Umbilical cord (tissue), 2 donors: ENCODE results near the gene HDGF. TPM values are rescaled to one million over a fixed set of nuclear protein-coding genes. Genes with fewer than 3 reads are reported as not detected.
A peak's percentile ranks its signal among the peaks of the same experiment; 100 is the strongest.
"Not testable (repeated sequence)": the region's sequence is repeated elsewhere in the genome, so short reads cannot be mapped to it uniquely, and the experiment has no call there.

Experiments used
- DNase-seq: peaks from one replicate; pipeline ENCODE4 v3.0.0-alpha.2; 2015; ENCODE audit warnings: low spot score
- total RNA-seq: library from RNA; depleted of rRNA; stranded (reverse); fragments of >200 nt; gene quantifications from one replicate; pipeline ENCODE4 v1.2.3, GENCODE V29; 2014; ENCODE audit warnings: low replicate concordance; ENCODE audit not compliant: insufficient read depth

The HDGF gene
- total RNA-seq, 1 donor from 2014 or later, result 69.8 TPM

DNA sequence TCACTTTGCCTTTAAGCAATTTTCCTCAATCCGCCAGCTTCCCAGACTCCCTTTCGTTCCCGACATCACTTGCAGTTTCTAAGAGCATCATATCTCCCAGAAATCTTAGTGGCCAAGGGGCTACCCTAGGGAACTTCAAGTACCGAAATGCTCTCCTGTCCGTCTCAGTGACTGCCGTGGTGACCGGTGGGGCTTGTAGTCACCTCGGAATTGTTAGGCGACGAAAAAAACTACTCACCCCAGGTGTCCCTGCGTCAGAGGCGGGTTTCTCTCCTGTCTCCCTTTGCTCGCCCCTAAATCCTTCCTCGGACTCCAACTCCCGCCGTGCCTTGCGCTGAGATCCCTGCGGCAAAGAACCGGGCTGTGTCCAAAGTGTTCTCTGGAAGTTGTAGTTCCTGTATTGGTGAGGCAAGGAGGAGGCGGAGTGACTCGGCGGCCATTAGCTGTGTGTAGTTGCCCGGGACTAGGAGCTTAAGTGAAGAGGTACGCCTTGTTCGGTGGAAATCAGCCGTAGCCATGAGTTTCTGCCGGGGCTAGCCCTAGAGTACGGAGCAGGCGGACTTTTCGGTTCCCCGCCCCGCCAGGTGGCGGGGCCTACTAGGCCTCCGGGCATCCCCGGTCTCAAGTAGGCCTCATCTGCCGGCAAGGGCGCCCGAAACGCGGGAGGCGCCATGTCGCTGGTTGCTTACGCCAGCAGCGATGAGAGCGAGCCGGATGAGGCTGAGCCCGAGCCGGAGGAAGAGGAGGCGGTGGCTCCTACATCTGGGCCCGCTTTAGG is 15.8 kb upstream of the HDGF start, which contains the start of gene PRCC:
TSS of gene PRCC (plus strand) at position 435 of the 778 bp plus-strand sequence. CDS start at position 672, 237 bp downstream.
- peak; percentile 100 for DNase-seq

DNA sequence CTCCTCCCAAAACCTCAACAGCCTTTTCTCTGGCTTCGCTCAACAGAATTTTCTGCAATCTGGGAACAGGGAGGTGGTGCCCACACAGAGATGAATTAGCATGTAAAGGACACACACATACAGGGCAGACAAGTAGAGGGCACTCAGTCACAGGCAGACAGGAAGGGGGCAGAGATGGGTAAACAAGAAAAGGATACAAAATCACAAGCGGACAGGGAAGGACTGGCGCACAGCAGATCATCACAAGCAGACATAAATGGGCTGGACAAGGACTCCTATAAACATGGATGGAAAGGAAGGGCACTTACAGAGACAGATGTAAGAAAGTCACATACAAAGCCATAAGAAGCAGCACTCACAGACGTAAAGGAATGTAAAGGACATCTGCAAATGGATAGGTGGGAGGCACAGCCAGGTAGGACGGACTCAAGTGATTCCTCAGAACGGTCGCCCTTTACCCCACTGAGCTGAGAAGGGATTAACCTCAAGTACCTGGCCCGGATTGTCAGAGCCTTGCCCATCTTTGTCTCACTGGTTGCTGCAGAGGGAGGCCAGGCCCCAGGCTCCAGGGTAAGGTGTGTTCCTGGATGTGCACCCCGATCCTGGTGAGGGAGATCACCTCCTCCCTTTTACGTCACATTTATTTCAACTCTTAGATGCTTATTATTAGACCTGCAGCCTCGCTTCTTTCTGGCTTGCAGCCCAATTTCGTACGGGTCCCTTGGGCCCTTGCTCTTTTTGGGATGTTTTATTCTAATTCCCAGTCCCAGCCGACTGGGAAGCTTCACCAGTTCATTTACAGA is 15.0 kb upstream of the HDGF start:
- DNase-seq, result peak; percentile 31

DNA sequence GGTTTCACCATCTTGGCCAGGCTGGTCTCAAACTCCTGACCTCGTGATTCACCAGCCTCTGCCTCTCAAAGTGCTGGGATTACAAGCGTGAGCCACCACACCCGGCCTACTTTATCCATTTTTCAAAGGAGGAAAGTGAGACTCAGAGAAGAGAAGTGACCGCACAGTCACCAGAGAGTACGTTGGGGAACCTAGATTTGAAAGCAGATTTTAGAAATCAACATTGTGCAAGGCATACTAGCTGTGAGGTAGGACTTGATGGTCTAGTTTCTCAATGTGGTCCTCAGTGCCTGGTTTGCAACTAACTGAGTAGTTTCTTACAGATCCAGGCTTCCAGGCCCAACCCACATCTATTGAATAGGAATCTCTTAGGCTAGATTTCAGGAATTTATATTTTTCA is 14.2 kb upstream of the HDGF start:
- DNase-seq, result no peak

DNA sequence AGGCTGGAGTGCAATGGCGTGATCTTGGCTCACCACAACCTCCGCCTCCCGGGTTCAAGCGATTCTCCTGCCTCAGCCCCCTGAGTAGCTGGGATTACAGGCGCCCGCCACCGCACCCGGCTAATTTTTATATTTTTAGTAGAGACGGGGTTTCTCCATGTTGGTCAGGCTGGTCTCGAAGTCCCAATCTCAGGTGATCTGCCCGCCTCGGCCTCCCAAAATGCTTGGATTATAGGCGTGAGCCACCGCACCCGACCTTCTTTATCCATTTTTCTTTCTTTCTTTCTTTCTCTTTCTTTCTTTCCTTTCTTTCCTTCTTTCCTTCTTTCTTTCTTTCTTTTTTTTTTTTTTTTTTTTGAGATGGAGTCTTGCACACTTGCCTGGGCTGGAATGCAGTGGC is 13.7 kb upstream of the HDGF start:
- not testable (repeated sequence) for DNase-seq

DNA sequence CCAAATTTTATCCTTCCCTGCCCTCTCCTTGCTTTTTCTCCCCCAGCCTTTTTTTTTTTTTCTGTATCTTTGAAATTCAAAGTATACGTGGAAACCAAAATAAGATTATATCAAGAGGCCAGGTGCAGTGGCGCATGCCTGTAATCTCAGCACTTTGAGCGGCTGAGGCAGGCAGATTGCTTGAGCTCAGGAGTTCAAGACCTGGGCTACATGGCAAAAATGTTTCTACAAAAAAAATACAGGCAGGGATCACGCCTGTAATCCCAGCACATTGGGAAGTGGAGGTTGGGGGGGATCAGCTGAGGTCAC is 9.3 kb upstream of the HDGF start:
- no peak for DNase-seq

DNA sequence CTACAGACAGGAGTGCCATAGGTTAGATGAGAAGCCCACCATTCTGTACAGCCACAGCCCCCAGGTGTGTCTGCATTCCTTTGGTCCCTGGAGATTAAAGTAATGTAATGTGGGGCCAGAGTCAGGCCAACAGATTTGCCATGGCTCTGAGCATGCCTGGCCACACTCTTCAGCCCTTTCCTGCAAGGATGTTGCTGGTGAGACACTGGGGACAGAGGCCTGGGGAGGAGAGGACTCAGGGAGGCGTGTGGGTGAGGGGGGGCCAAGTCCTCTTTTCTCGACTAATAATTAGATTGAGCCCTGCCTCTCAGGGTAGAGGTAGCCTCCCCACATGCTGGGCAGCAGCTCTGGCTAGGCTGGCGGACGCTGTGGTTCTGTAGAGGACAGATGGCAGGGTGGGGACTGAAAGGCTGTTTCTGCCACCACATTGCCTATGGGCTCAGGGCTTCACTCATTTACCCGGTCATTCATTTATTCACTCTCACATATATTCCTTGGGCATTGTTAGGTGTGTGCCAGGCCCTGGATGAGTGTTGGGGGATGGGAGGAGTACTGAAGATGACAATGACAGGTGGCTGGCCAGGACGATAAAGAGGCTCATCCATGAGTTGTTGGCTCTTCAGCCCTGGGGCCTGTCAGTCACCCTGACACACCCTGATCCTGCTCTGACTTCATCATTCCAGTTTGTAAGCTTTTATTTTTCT is 8.8 kb upstream of the HDGF start:
- DNase-seq, result no peak

DNA sequence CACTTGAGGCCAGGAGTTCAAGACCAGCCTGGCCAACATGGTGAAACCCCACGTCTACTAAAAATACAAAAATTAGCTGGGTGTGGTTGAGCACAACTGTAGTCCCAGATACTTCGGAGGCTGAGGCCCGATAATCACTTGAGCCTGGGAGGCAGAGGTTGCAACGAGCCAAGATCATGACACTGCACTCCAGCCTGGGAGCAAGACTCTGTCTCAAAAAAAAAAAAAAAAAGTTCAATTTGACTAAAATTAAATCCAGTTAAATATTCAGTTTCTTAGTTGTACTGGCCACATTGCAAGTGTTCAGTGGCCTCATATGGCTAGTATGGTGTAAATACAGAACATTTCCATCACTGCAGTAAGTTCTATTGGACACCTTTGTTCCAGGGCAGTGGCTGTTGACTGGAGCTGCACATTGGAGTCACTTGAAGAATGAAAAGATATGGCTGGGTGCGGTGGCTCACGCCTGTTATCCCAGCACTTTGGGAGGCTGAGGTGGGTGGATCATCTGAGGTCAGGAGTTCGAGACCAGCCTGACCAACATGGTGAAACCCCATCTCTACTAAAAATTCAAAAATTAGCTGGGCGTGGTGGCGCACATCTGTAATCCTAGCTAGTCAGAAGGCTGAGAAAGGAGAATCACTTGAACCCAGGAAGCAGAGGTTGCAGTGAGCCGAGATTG is 6.2 kb upstream of the HDGF start:
- DNase-seq, result not testable (repeated sequence)

DNA sequence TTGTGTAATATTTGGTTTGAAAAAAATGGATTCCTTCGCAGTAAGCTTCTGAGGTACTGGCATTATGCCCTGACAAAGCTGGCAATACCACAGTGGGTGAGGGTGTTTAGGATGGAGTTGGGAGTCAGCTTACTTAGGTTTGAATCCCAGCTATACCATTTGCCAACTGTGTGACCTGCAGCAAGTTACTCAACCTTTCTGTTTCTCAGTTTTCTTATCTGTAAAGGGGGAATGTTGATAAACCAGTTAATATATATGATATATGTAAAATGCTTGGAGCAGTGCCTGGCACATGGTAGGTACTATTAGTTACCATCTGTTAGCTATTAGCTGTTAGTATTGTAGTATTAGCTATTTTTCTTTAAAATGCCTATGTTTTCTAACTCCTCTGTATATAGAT is 4.9 kb upstream of the HDGF start:
- DNase-seq, result no peak

DNA sequence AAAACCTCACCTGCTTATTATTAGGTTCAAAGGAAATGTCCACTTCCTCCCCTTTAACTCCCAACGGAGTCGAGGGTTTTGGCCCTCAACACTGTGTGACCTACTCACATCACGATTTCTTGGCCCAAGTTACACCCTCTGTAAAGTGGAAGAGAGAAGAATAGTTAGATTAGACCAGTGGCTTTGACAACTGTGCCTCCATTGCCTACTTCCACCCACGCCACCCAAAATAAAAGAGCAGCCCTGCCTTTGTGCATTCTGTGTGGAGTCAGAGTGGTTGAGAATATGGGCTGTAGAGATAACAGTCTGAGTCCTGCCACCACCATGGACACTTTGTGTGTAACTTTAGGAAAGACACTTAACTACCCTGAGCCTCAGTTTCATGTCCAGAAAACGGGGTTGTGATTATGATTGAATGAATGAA is 4.1 kb upstream of the HDGF start:
- DNase-seq, result no peak

DNA sequence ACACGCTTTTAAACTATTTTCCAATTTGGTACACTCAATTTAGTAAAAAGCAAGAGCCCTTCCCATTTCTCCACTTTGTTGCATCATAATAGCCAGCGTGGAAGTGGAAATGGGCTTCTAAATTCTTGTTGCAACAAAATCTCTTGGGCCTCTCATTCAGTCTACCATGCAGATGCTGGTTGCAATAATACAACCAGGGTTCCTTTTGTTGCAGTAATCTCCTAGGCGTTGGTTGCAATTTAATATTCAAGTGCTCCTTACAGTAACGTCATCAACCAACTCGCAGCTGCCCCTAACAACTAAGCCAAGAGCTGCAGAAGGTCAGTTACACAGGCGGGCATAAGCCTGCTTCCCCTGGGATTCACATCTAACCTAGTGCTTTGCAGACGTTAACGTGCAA is 2.7 kb upstream of the HDGF start:
- no peak for DNase-seq

DNA sequence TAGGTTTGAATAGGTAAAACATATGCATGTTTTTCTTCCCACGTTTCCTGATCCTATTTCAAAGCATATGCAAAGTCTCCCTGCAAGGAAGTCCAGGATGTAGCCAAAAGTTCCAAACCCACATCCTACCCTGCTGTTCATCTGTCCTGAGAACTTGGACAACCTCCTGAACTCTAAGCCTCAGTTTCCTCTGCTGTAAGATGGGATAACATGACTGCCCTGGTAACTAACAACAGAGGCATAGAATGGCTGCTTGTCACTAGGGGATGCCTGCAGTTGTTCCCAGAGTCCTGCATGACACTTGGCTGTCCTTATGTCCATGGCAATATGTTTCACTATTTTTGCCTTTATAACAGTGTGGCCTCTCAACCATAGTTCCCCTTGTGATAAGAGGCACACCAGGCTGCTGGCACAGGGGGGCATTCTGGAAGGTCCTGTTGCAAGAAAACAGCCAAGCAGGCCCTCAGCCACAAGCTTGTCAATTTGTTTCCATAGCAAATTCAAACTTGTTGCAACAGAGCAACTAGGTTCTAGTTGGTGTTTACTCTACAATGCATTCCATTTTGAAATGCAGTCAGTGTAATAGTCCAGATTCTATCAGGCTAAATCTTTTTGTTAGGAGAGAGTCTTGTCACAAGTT is 1.5 kb upstream of the HDGF start:
- no peak for DNase-seq

DNA sequence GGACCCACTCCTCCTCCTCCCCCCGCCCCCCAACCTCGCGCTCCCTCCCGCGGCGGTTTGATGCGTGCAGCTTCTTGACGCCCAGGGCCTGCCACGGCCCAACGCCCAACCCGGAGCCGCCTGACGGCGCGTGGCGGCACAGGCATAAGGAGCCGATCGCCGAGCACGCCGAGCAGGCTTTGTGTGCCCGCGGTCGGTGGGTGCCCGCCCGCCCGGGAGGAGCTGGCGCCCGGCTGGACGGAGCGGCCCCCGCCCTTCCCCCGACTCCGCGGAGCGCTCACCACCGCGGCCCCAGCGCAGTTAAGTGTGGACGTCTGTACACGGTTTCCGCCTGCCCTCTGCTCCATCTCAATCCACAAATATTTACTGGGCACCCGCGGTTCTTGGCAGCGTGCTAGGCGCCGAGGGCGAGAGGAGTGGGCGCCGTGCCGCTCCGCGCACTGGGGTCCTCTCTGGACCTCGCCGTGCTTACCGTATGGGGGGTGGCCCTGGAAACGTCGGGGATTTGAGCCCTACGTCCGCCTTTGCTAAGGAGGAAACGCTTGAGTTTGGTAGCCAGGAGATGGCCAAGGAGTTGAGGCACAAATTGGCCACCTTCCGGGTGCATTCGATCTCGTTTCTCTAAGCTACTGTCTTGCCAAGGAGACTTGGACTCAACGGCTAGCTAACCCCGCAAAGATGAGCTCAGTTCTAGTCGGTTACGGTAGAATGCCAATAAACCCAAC is 444 bp upstream of the HDGF start:
- peak; percentile 99 for DNase-seq

DNA sequence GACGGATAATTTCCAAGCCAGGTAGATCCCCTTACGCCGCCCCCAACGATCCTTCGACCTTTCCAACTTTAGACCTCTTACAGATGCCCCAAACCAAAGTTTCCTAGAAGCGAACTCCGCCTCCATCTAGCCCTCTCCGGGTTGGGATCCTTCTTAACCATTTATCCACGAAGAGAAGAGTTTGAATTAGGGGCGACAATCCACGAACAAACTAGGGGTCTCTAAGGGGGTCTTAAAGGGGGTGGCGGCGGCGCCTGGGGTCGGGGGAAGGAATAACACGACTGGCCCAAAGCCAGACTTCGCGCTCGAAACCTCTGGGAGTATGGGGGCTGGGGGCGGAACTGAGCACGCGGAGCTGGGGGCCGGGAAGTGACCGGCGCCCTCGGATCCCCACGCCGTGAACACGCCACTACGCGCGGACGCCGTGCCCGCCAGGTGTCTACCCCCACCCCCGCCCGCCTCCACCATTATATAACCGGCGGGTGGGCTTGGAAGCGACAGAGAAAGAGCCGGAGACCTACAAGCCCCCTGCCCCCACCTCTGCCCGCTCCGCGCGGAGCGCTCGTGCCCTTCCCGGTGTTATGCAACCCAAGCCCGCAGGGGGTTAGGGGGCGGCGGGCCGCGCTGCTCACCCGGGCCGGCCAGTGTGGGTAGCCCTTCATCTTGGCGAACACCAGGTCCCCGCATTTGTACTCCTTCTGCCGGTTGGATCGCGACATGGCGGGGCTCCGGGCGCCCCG is 594 bp downstream of the HDGF start:
- no peak for DNase-seq

DNA sequence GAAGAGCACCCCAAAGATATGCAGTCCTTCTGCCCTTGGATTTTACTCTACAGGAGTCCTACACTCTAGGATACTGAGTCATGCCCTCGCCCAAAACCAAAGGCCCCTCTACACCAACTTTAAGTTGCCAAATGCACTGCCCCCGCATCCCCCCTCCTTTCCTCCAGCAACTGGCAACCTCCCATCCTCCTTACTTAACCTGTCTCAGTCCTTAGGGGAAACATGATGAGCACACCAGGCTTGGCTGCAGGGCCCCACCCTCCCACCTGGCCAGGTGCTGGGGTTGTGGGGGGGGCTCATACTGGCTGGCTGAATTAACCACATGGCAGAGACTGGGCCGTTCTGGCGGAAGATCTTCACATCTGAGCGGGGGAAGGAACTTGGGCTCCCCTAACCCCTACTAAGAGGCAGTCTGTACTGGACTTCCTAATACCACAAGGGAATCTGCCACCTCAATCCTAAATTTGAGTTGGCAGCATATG is 1.2 kb downstream of the HDGF start:
- DNase-seq, result no peak

DNA sequence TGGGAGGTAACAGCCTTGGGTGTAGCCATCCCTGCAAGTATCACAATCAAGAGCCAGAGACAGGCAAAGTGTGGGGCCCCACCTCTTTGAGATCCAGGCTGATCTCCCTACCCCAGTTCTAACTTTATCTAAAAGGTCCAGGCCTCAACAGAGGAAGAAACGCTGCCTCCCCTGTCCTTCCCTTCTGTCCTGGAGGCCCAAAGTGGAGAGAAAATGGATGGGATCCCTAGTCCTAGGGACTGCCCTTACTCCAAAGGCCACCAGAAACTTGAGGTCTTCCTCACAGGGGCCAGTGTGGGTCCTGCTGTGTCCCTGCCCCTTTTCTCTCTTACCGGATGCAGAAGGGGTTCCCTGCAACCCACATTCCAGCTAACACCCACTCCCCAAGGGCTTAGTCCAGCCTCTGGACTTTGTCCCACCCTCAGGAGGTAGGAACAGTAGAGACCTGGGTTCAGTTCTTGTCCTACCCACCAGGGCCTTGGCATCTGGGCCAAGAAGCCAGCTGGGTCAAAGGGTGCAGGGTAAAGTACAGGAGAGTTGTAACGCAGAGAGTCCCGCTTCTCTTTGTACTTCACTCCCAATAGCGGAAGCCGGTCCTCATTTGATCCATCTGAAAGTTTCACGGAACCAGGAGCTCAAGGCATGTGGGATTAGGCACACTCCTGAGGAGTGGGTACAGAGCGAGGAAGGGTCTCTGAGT is 1.9 kb downstream of the HDGF start:
- DNase-seq, result no peak

DNA sequence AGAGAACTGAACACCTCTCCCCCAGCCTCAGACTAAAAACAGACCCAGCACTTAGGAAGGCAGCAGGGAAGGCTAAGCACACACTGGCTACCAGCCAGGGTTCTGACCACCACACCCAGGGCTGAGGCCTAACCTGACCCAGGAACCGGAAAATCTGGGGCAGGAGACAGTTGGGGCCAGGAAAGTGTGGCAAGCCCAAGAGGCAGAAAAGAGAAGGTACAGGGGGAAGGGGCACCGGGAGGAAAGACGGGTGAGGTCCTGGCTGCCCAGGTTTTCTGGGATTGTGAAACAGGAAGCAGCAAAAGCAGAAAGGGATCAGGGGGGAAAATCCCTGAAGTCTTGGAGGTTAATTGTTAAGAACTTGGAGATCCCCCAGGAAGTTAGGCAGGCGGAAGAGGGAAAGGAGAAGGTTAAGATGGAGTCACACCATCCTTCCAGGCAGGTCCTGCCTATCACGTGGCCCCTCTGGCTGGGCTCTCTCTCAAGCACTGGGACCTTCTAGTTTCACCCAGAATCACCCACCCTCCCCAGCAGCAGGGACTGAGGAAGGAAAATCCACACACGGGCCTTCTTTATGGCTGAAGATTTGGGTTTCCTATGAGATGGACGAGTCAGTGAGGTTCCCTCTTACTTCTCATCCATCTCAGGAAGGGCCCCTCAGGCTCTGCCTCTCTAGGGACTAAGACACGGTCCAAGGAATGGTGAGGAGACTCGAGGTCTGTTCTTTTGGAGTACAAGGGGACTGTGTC is 2.6 kb downstream of the HDGF start:
- peak; percentile 78 for DNase-seq

DNA sequence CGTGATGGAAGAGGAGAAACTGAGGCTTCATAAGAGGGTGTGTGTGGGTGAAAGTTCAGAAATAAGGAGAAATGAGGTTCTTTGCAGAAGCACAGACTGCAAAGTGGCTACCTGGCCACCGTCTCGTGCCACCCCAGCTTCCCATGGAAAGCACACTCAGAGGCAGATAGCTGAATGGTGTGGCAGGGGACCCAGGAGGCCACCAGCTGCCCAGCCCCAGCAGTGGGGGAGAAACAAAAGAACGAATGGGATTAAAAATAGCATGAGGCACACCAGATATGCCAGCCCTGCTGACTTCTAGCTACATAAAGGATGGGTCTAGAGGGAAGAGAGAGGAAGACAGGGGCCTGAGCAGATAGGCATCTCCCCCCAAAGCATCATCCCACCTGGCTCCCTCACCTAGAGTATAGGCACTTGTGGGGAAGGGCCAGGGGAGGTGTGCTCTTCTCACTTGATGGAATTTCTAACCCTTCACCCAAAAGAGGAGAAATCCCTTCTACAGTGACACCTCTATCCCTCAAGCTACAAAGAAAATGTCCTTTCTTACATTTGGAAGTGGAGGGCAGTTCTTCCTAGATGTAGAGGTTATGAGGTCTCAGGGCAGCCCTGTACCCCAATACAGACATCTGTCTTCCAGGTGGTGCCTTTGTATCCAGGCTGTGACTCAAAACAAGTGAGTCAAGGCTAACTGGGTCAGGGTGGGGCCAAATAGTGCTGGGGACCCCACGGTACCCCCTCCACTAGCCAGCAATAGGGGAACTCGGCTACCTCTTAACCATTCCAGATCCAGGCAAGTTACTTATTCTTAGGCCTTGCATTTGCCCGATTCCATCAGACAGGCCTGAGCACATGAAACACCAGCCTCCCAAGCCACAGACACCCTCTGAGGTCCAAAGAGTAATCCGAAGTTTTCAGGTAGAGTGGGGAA is 3.5 kb downstream of the HDGF start:
- no peak for DNase-seq
